ENCODE measurements around the gene GARRE1.
A peak's percentile ranks its signal among the peaks of the same experiment; 100 is the strongest.
"Not testable (repeated sequence)": the region's sequence is repeated elsewhere in the genome, so short reads cannot be mapped to it uniquely, and the experiment has no call there.

GARRE1 gene

GRCh38 chr19:34260771-34261173 is 6.4 kb downstream of the GARRE1 start:
- no peak for DNase-seq (ENCODE audit: low read depth)

GRCh38 chr19:34261334-34262109 is 7.2 kb downstream of the GARRE1 start:
- no peak for DNase-seq (ENCODE audit: low read depth)

- DNase-seq (ENCODE audit: low read depth) = no peak
Observed at GRCh38 chr19:34263745-34264237, 9.4 kb downstream of the GARRE1 start.

GRCh38 chr19:34265221-34265650 is 10.9 kb downstream of the GARRE1 start:
- DNase-seq (ENCODE audit: low read depth) = no peak

GRCh38 chr19:34269081-34269480 is 14.7 kb downstream of the GARRE1 start:
- DNase-seq (ENCODE audit: low read depth) = no peak

GRCh38 chr19:34269489-34269888 is 15.1 kb downstream of the GARRE1 start:
- no peak for DNase-seq (ENCODE audit: low read depth)

GRCh38 chr19:34269968-34270621 is 15.7 kb downstream of the GARRE1 start:
- peak; percentile 40 for DNase-seq (ENCODE audit: low read depth)

GRCh38 chr19:34273121-34273520 is 18.8 kb downstream of the GARRE1 start:
- no peak for DNase-seq (ENCODE audit: low read depth)

- no peak for DNase-seq (ENCODE audit: low read depth)
Observed at GRCh38 chr19:34274284-34274826, 20.0 kb downstream of the GARRE1 start.

- no peak for DNase-seq (ENCODE audit: low read depth)
Observed at GRCh38 chr19:34274827-34275625, 20.7 kb downstream of the GARRE1 start.

GRCh38 chr19:34275705-34276104 is 21.4 kb downstream of the GARRE1 start:
- DNase-seq (ENCODE audit: low read depth) = no peak

GRCh38 chr19:34276614-34277013 is 22.3 kb downstream of the GARRE1 start:
- DNase-seq (ENCODE audit: low read depth) = no peak

- no peak for DNase-seq (ENCODE audit: low read depth)
Observed at GRCh38 chr19:34277244-34277643, 22.9 kb downstream of the GARRE1 start.

GRCh38 chr19:34278783-34279182 is 24.4 kb downstream of the GARRE1 start:
- no peak for DNase-seq (ENCODE audit: low read depth)

- not testable (repeated sequence) for DNase-seq (ENCODE audit: low read depth)
Observed at GRCh38 chr19:34281444-34281843, 27.1 kb downstream of the GARRE1 start.

- DNase-seq (ENCODE audit: low read depth) = no peak
Observed at GRCh38 chr19:34282611-34283519, 28.5 kb downstream of the GARRE1 start.

GRCh38 chr19:34284505-34284904 is 30.2 kb downstream of the GARRE1 start:
- DNase-seq (ENCODE audit: low read depth) = no peak

GRCh38 chr19:34287662-34288140 is 33.3 kb downstream of the GARRE1 start:
- DNase-seq (ENCODE audit: low read depth) = no peak

GRCh38 chr19:34288381-34288780 is 34.0 kb downstream of the GARRE1 start:
- DNase-seq (ENCODE audit: low read depth) = no peak

GRCh38 chr19:34291235-34291634 is 36.9 kb downstream of the GARRE1 start:
- no peak for DNase-seq (ENCODE audit: low read depth)

- no peak for DNase-seq (ENCODE audit: low read depth)
Observed at GRCh38 chr19:34295103-34295502, 40.7 kb downstream of the GARRE1 start.
